ENCODE measurements around the gene TNFAIP3.

GRCh38 chr6:137880746-137881521 lies 13.9 kb downstream of the TNFAIP3 start:
- TF ChIP-seq, protein P1, sequence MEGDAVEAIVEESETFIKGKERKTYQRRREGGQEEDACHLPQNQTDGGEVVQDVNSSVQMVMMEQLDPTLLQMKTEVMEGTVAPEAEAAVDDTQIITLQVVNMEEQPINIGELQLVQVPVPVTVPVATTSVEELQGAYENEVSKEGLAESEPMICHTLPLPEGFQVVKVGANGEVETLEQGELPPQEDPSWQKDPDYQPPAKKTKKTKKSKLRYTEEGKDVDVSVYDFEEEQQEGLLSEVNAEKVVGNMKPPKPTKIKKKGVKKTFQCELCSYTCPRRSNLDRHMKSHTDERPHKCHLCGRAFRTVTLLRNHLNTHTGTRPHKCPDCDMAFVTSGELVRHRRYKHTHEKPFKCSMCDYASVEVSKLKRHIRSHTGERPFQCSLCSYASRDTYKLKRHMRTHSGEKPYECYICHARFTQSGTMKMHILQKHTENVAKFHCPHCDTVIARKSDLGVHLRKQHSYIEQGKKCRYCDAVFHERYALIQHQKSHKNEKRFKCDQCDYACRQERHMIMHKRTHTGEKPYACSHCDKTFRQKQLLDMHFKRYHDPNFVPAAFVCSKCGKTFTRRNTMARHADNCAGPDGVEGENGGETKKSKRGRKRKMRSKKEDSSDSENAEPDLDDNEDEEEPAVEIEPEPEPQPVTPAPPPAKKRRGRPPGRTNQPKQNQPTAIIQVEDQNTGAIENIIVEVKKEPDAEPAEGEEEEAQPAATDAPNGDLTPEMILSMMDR (conservative IDR thresholded peaks at IDR 0.05) = no peak
- no peak for TF ChIP-seq ZFX (IDR thresholded peaks at IDR 0.05)
